HCT116 (cell line): ENCODE measurements around the gene INF2. TPM values are rescaled to one million over a fixed set of nuclear protein-coding genes. Genes with fewer than 3 reads are reported as not detected.

Experiments
- ATAC-seq: fragments of 200-7000 bp; cut with Tn5 transposase; 2 replicates; pipeline ENCODE4 v1.9.1; 2020; ENCODE audit warnings: mild to moderate bottlenecking, moderate library complexity
- BruUV-seq: library from RNA; stranded (reverse); fragments of 400-500 nt; replicated peaks from 2 replicates; lab custom pipeline; 2021; lab: Mats Ljungman, UMichigan
- CTCF ChIA-PET: fragments of 300-600 bp; sonication (Branson Sonifier 250); formaldehyde crosslinking; loops from one replicate; lab custom pipeline; 2021; ENCODE audit warnings: antibody characterized with exemption; lab: Charles Lee
- POLR2A ChIA-PET: fragments of 300-600, 350-600 bp; sonication (Branson Sonifier 250); formaldehyde crosslinking; loops from one replicate; lab custom pipeline; 2021; ENCODE audit warnings: antibody characterized with exemption; lab: Charles Lee
- RAD21 ChIA-PET, 2 experiments: fragments of 300-600 bp; sonication (Branson Sonifier 250); formaldehyde crosslinking; loops; one replicate each; lab custom pipeline; 2023; ENCODE audit warnings: low total read pairs in 2 of 2; ENCODE audit not compliant: uncharacterized antibody in 2 of 2, unreplicated experiment in 2 of 2, low non-redundant PET in 1 of 2; lab: Charles Lee
- DNase-seq: peaks from one replicate; pipeline ENCODE4 v3.0.0-alpha.2; 2010; ENCODE audit warnings: low read depth, low spot score
- H2AFZ ChIP-seq: fragments of 200-600 bp; shearing (Covaris generic), sonication (generic); 2 replicates; pipeline ENCODE4 v1.6.1; 2017; ENCODE audit warnings: low read depth, mixed run types, mixed read lengths, antibody characterized with exemption, low read length; ENCODE audit not compliant: poor library complexity, severe bottlenecking
- H3K27ac ChIP-seq: 2 replicates; pipeline ENCODE4 v1.5.1; 2012; ENCODE audit warnings: low read depth, low read length
- H3K27me3 ChIP-seq: fragments of 200-600 bp; sonication (generic); 2 replicates; pipeline ENCODE4 v1.6.1; 2016; ENCODE audit warnings: mixed run types, low read length, mixed read lengths; ENCODE audit not compliant: insufficient read depth
- H3K36me3 ChIP-seq, 2 experiments: fragments of 200-500 bp in 1 of 2; fragments of 200-600 bp in 1 of 2; sonication (Bioruptor generic) in 1 of 2; sonication (generic) in 1 of 2; 2 replicates each; pipeline versions ENCODE4 v1.5.1 to v1.6.1; 2014 to 2016; ENCODE audit warnings: low read length in 2 of 2, inconsistent platforms in 1 of 2, mixed read lengths in 1 of 2, mixed run types in 1 of 2; ENCODE audit not compliant: insufficient read depth in 2 of 2, control insufficient read depth in 1 of 2
- H3K4me1 ChIP-seq, 2 experiments: fragments of 200-600 bp in 1 of 2; sonication (generic) in 1 of 2; 2 replicates each; pipeline versions ENCODE4 v1.5.1 to v1.6.1; 2012 to 2017; ENCODE audit warnings: low read length in 2 of 2, inconsistent platforms in 1 of 2, mild to moderate bottlenecking in 1 of 2, mixed read lengths in 1 of 2, mixed run types in 1 of 2, moderate library complexity in 1 of 2; ENCODE audit not compliant: insufficient read depth in 2 of 2, control insufficient read depth in 1 of 2
- H3K4me2 ChIP-seq: fragments of 200-600 bp; sonication (generic); 2 replicates; pipeline ENCODE4 v1.6.1; 2017; ENCODE audit warnings: mixed run types, low read length, mixed read lengths
- H3K4me3 ChIP-seq, 2 experiments: fragments of 200-600 bp in 1 of 2; sonication (generic) in 1 of 2; replicated peaks in 1 of 2; 2 replicates each; pipeline ENCODE4 v1.5.1; 2011 to 2016; ENCODE audit warnings: low read length in 2 of 2, control low read depth in 1 of 2, low read depth in 1 of 2, mild to moderate bottlenecking in 1 of 2, mixed read lengths in 1 of 2, mixed run types in 1 of 2
- H3K79me2 ChIP-seq: fragments of 200-600 bp; sonication (generic); 2 replicates; pipeline ENCODE4 v1.6.1; 2017; ENCODE audit warnings: mild to moderate bottlenecking, mixed run types, low read length, moderate library complexity, mixed read lengths; ENCODE audit not compliant: insufficient read depth
- H3K9ac ChIP-seq: fragments of 200-600 bp; sonication (generic); 2 replicates; pipeline ENCODE4 v1.6.1; 2016; ENCODE audit warnings: low read length, mixed read lengths
- H3K9me2 ChIP-seq: fragments of 200-600 bp; sonication (generic), shearing (Covaris generic); 2 replicates; pipeline ENCODE4 v1.6.1; 2017; ENCODE audit warnings: mixed run types, mild to moderate bottlenecking, moderate library complexity; ENCODE audit not compliant: insufficient read depth
- H3K9me3 ChIP-seq, 2 experiments: fragments of 200-500 bp in 1 of 2; fragments of 200-600 bp in 1 of 2; sonication (Bioruptor generic) in 1 of 2; sonication (generic) in 1 of 2; 2 replicates each; pipeline ENCODE4 v1.6.1; 2014 to 2017; ENCODE audit warnings: low read length in 2 of 2, mixed read lengths in 2 of 2, inconsistent platforms in 1 of 2, low read depth in 1 of 2, mild to moderate bottlenecking in 1 of 2, mixed run types in 1 of 2, moderate library complexity in 1 of 2; ENCODE audit not compliant: control insufficient read depth in 1 of 2, insufficient read depth in 1 of 2
- H4K20me1 ChIP-seq: fragments of 200-600 bp; sonication (generic), shearing (Covaris generic); 2 replicates; pipeline ENCODE4 v1.6.1; 2017; ENCODE audit warnings: mixed run types, mild to moderate bottlenecking, moderate library complexity; ENCODE audit not compliant: insufficient read depth
- CBX3 ChIP-seq: IDR thresholded peaks from 2 replicates; pipeline ENCODE4 v1.6.1; 2012; ENCODE audit warnings: low read depth
- CEBPB ChIP-seq: IDR thresholded peaks from 2 replicates; pipeline ENCODE4 v1.6.1; 2012; ENCODE audit warnings: low read depth
- ELF1 ChIP-seq: IDR thresholded peaks from 2 replicates; pipeline ENCODE4 v1.6.1; 2012; ENCODE audit warnings: low read depth, borderline replicate concordance
- EZH2phosphoT487 ChIP-seq: fragments of 200-600 bp; IDR thresholded peaks from 2 replicates; pipeline ENCODE4 v1.6.1; 2018; ENCODE audit warnings: antibody characterized with exemption, borderline replicate concordance
- FOSL1 ChIP-seq: IDR thresholded peaks from 2 replicates; pipeline ENCODE4 v1.6.1; 2012; ENCODE audit warnings: low read depth
- MAX ChIP-seq: IDR thresholded peaks from 2 replicates; pipeline ENCODE4 v1.6.1; 2012
- SIN3A ChIP-seq: IDR thresholded peaks from 2 replicates; pipeline ENCODE4 v1.6.1; 2012; ENCODE audit warnings: low read depth
- YY1 ChIP-seq: IDR thresholded peaks from 2 replicates; pipeline ENCODE4 v1.6.1; 2011; ENCODE audit warnings: low read length, low read depth, moderate library complexity, mild to moderate bottlenecking; ENCODE audit not compliant: insufficient replicate concordance; ENCODE audit errors: extremely low read depth
- ZBTB33 ChIP-seq: IDR thresholded peaks from 2 replicates; pipeline ENCODE4 v1.6.1; 2011; ENCODE audit warnings: mild to moderate bottlenecking, low read length, moderate library complexity; ENCODE audit not compliant: insufficient replicate concordance; ENCODE audit errors: extremely low read depth
- ZNF274 ChIP-seq: fragments of 200-500 bp; sonication (Bioruptor generic); IDR thresholded peaks from 2 replicates; pipeline ENCODE4 v1.6.1; 2014; ENCODE audit warnings: mild to moderate bottlenecking, low read depth, low read length, inconsistent platforms
- intact Hi-C: fragments of 100-400 bp; cut with micrococcal nuclease; formaldehyde crosslinking; loops from 2 replicates; pipeline ENCODE4 v1.10.0; 2022
- total RNA-seq: library from RNA; stranded (reverse); gene quantifications from one replicate; pipeline ENCODE4 v1.2.1, GENCODE V29; 2021; ENCODE audit not compliant: unreplicated experiment

Gene INF2
- total RNA-seq, 1 experiment from 2014 or later, result 95.8 TPM

- no peak for ATAC-seq
- no peak overlapping the region for H3K4me2 ChIP-seq
- no peak for TF ChIP-seq MAX
- no peak for TF ChIP-seq ZNF274
- TF ChIP-seq FOSL1, result no peak
- TF ChIP-seq CEBPB, result no peak
- TF ChIP-seq EZH2phosphoT487, result no peak
- no peak for TF ChIP-seq CBX3
- TF ChIP-seq SIN3A, result no peak
- no peak for TF ChIP-seq ELF1
- TF ChIP-seq YY1, result no peak
- TF ChIP-seq ZBTB33, result no peak
- TF ChIP-seq, all 23 proteins: peak for 0
- Histone ChIP-seq H4K20me1 (no peaks in the 10 kb centered on the region), H3K9ac (no peak overlapping the region), H3K36me3 (no peaks in the 10 kb centered on the region), H3K27ac (no peak overlapping the region), H3K9me3 (no peaks in the 10 kb centered on the region), H2AFZ (no peak overlapping the region), H3K79me2 (no peaks in the 10 kb centered on the region), H3K4me1 (peaks cover 9 to 16% of the 10 kb centered on the region in 2 experiments), H3K27me3 (no peaks in the 10 kb centered on the region), H3K4me3 (no peak overlapping the region), H3K9me2 (no peaks in the 10 kb centered on the region)
- CTCF ChIA-PET, result no interaction called here
- no peak for DNase-seq
- POLR2A ChIA-PET, result no interaction called here
- BruUV-seq, result no TSS peak
- RAD21 ChIA-PET, result no interaction called here
- intact Hi-C loops, result no loop called here
These were observed 56.0 kb downstream of the INF2 start for GRCh38 chr14:104745431-104745830.
